ENCODE results near the gene CDC42BPG. TPM values are rescaled to one million over a fixed set of nuclear protein-coding genes. Genes with fewer than 3 reads are reported as not detected.
A peak's percentile ranks its signal among the peaks of the same experiment; 100 is the strongest.

Gene CDC42BPG
- total and polyA plus RNA-seq, 2 of the 8 experiments (the other 6 are each of a cell fraction or from before 2014, with no cell fraction given), result 3.7 to 10.6 TPM

GRCh38 chr11:64848826-64849597, 4.6 kb upstream of the CDC42BPG start:
- FAIRE-seq (no peak), DNase-seq (ENCODE audit: low read depth in 1 of 2, low spot score in 2 of 2) (peak in 1 of 2 experiments; percentile 75)
- Histone ChIP-seq H3K79me2 (ENCODE audit: control insufficient read depth in 1 of 2, insufficient read depth in 2 of 2, low read length in 2 of 2) (peaks cover 0 to under 1% of the 10 kb centered on the region in 2 experiments; a peak in 1 of 4 replicates), H2BK5ac (ENCODE audit: low read depth, low read length) (peak overlapping the region; percentile 75), H2BK12ac (ENCODE audit: low read depth, low read length) (peak overlapping the region; percentile 68; the same call in 1 of the 2 replicates), H3K9me3 (ENCODE audit: insufficient read depth in 2 of 2, low read depth in 1 of 2, low read length in 1 of 2) (no peaks in the 10 kb centered on the region), H4K8ac (ENCODE audit: extremely low read depth, insufficient read depth, low read length) (peak overlapping the region; percentile 62), H2BK20ac (ENCODE audit: low read length) (no peak overlapping the region), H3K4ac (replicated peaks; ENCODE audit: insufficient read length, low read depth, low read length) (peak overlapping the region; percentile 88), H4K20me1 (replicated peaks in 1 of 2; ENCODE audit: control insufficient read depth in 1 of 2, insufficient read depth in 2 of 2, low read length in 2 of 2) (peaks cover 0 to 2% of the 10 kb centered on the region in 2 experiments), H3K14ac (ENCODE audit: insufficient read length) (no peak overlapping the region), H2BK15ac (ENCODE audit: low read length) (peak overlapping the region; percentile 81; the same call in 1 of the 2 replicates), H3K23ac (ENCODE audit: insufficient read length) (no peak overlapping the region), H3K36me3 (ENCODE audit: control insufficient read depth in 2 of 4, insufficient read depth in 4 of 4, low read length in 3 of 4) (no peaks in the 10 kb centered on the region), H3K4me3 (ENCODE audit: extremely low read depth in 1 of 4, insufficient read depth in 2 of 4, low read depth in 3 of 4, low read length in 4 of 4) (no peak overlapping the region), H4K5ac (ENCODE audit: insufficient read length, low read depth, low read length) (no peak overlapping the region), H3K4me2 (ENCODE audit: insufficient read depth in 1 of 2, low read depth in 2 of 2, low read length in 2 of 2) (no peak overlapping the region), H3K79me1 (ENCODE audit: low read depth, low read length) (no peaks in the 10 kb centered on the region; the same call in 1 of the 2 replicates), H3K27ac (ENCODE audit: low read depth, low read length) (no peak overlapping the region), H3K18ac (ENCODE audit: extremely low read depth, low read length) (peak overlapping the region; percentile 78), H3K23me2 (ENCODE audit: low read depth, low read length) (peaks cover 1% of the 10 kb centered on the region), H2BK120ac (replicated peaks; ENCODE audit: low read depth, low read length) (no peak overlapping the region), H3K4me1 (replicated peaks in 1 of 4; ENCODE audit: control insufficient read depth in 3 of 4, insufficient read depth in 4 of 4, low read length in 3 of 4) (peaks cover 0 to 19% (median 5%) of the 10 kb centered on the region in 4 experiments; a peak in 6 of 7 replicates), H3K27me3 (replicated peaks in 1 of 4; ENCODE audit: control insufficient read depth in 3 of 4, extremely low read depth in 1 of 4, insufficient read depth in 3 of 4, low read length in 3 of 4) (no peaks in the 10 kb centered on the region), H3K56ac (replicated peaks; ENCODE audit: insufficient read length, low read depth, low read length) (no peak overlapping the region), H4K91ac (replicated peaks; ENCODE audit: insufficient read length, low read length) (no peak overlapping the region), H2AK5ac (ENCODE audit: low read depth, low read length) (peak overlapping the region; percentile 6; the same call in 1 of the 2 replicates), H3K9ac (replicated peaks in 1 of 4; ENCODE audit: extremely low read depth in 1 of 4, low read depth in 3 of 4, low read length in 3 of 4) (no peak overlapping the region), H2AFZ (ENCODE audit: low read length) (no peak overlapping the region; the same call in 1 of the 2 replicates)
- CTCF ChIA-PET (ENCODE audit: partially characterized antibody), result interaction anchor here (0.7 to 32.3 kb wide), 51 partner anchors 10 to 1433 kb away, joined by 3 to 1058 read pairs (median 5); partner anchors contain the start of genes ARL2, ATG2A, BATF2 and CDC42EP2
- POLR2A ChIA-PET (ENCODE audit: partially characterized antibody), result interaction anchor here (0.6 to 25.7 kb wide), 10 partner anchors 15 to 633 kb away, joined by 3 to 408 read pairs (median 4); partner anchors contain the start of genes ARL2, BATF2 and EHD1
- WGBS, 2 experiments (ENCODE audit: extremely low coverage in 1 of 2, insufficient coverage in 1 of 2, insufficient read length in 1 of 2, insufficient replicate concordance in 2 of 2, low coverage in 1 of 2, low lambda C conversion rate in 2 of 2, missing lambda C conversion rate in 1 of 2), result 65% methylated on average over 16 of the region's 16 CpGs; no CpG with 5 or more reads in 1 of the 2 experiments
- TF ChIP-seq YY1 (IDR thresholded peaks at IDR 0.05; ENCODE audit: low read depth, low read length) (peak; percentile 54; the same call in 1 of the 2 replicates), RFX5 (IDR thresholded peaks at IDR 0.05; ENCODE audit: borderline replicate concordance, low read depth, low read length) (no peak), KDM5A (IDR thresholded peaks at IDR 0.05; ENCODE audit: low read length) (no peak), CHD1 (IDR thresholded peaks at IDR 0.05; ENCODE audit: low read depth, low read length) (no peak), USF2 (IDR thresholded peaks at IDR 0.05; ENCODE audit: low read length) (no peak), PHF8 (conservative IDR thresholded peaks at IDR 0.05; ENCODE audit: low read depth, low read length) (0 out of 2 replicates have a peak, but pooled peaks have one; percentile 15), MAX (IDR thresholded peaks at IDR 0.05) (peak; percentile 25)
